Keratinocyte (primary cell): ENCODE measurements around the gene TMTC4. TPM values are rescaled to one million over a fixed set of nuclear protein-coding genes. Genes with fewer than 3 reads are reported as not detected.

Experiments used
- DNase-seq: peaks from one replicate; pipeline ENCODE4 v3.0.0-alpha.2; 2011; ENCODE audit warnings: low read depth, missing footprints, low spot score
- FAIRE-seq: peaks from 2 replicates; lab custom pipeline; 2011; peaks lifted over from hg19 to GRCh38; lab: Jason Lieb, UNC
- H2AFZ ChIP-seq: 2 replicates; pipeline ENCODE4 v1.6.0; 2012; ENCODE audit warnings: low read length, control low read depth, inconsistent platforms; ENCODE audit not compliant: control insufficient read depth
- H3K27ac ChIP-seq: 2 replicates; pipeline ENCODE4 v1.5.1; 2011; ENCODE audit warnings: low read length; ENCODE audit not compliant: control insufficient read depth, insufficient read depth
- H3K27me3 ChIP-seq: 3 replicates; pipeline ENCODE4 v1.6.0; 2011; ENCODE audit warnings: low read length; ENCODE audit not compliant: control insufficient read depth, insufficient read depth; ENCODE audit errors: extremely low read depth
- H3K36me3 ChIP-seq, 2 experiments: 2 replicates in 1 of 2; 3 replicates in 1 of 2; pipeline ENCODE4 v1.5.1; 2011; ENCODE audit warnings: low read length in 2 of 2, mild to moderate bottlenecking in 1 of 2; ENCODE audit not compliant: control insufficient read depth in 2 of 2, insufficient read depth in 2 of 2; ENCODE audit errors: extremely low read depth in 1 of 2
- H3K4me1 ChIP-seq: 3 replicates; pipeline ENCODE4 v1.5.1; 2011; ENCODE audit warnings: low read length; ENCODE audit not compliant: control insufficient read depth, insufficient read depth; ENCODE audit errors: extremely low read depth
- H3K4me2 ChIP-seq: 3 replicates; pipeline ENCODE4 v1.6.0; 2011; ENCODE audit warnings: low read depth, low read length; ENCODE audit not compliant: control insufficient read depth, insufficient read depth; ENCODE audit errors: extremely low read depth
- H3K4me3 ChIP-seq, 3 experiments: fragments of 200-600 bp in 1 of 3; sonication (generic) in 1 of 3; 2 replicates in 2 of 3; 3 replicates in 1 of 3; pipeline ENCODE4 v1.5.1; 2011 to 2016; ENCODE audit warnings: low read length in 3 of 3, mild to moderate bottlenecking in 3 of 3, control low read depth in 2 of 3, inconsistent platforms in 1 of 3, low read depth in 1 of 3, mixed read lengths in 1 of 3, mixed run types in 1 of 3, moderate library complexity in 1 of 3; ENCODE audit not compliant: control insufficient read depth in 2 of 3, insufficient read depth in 2 of 3; ENCODE audit errors: extremely low read depth in 1 of 3
- H3K79me2 ChIP-seq: 2 replicates; pipeline ENCODE4 v1.6.0; 2012; ENCODE audit warnings: low read length; ENCODE audit not compliant: control insufficient read depth, insufficient read depth
- H3K9ac ChIP-seq: 3 replicates; pipeline ENCODE4 v1.6.0; 2011; ENCODE audit warnings: low read length; ENCODE audit not compliant: control insufficient read depth, insufficient read depth; ENCODE audit errors: extremely low read depth
- H3K9me1 ChIP-seq: 3 replicates; pipeline ENCODE4 v1.6.0; 2011; ENCODE audit warnings: low read length; ENCODE audit not compliant: control insufficient read depth, insufficient read depth; ENCODE audit errors: extremely low read depth
- H3K9me3 ChIP-seq: 2 replicates; pipeline ENCODE4 v1.5.1; 2012; ENCODE audit warnings: low read depth, low read length; ENCODE audit not compliant: control insufficient read depth
- H4K20me1 ChIP-seq: 3 replicates; pipeline ENCODE4 v1.6.0; 2011; ENCODE audit warnings: low read length; ENCODE audit not compliant: control insufficient read depth, insufficient read depth; ENCODE audit errors: extremely low read depth
- EZH2 ChIP-seq: IDR thresholded peaks from one replicate; pipeline ENCODE4 v1.6.1; 2012; ENCODE audit warnings: inconsistent platforms, mild to moderate bottlenecking, low read length, moderate library complexity
- dilution Hi-C: fragments of 300-500 bp; cut with MboI; formaldehyde crosslinking; loops from one replicate; pipeline ENCODE4 v1.7.0; 2020; ENCODE audit warnings: low sequenced_read_pairs; ENCODE audit not compliant: extremely low pct_ligation_motif_present
- polyA plus RNA-seq, 5 experiments: library from polyadenylated mRNA; depleted of rRNA in 3 of 5; stranded (reverse) in 3 of 5; stranded (forward) in 1 of 5; unstranded in 1 of 5; fragments of >200 nt; gene quantifications; 1 replicate in 1 of 5; 2 replicates in 3 of 5; 3 replicates in 1 of 5; pipeline versions ENCODE4 v1.2.1 to v1.2.3, GENCODE V29; 2011 to 2012; ENCODE audit warnings: missing spikeins in 2 of 5, low read depth in 1 of 5, low replicate concordance in 1 of 5
- TF ChIP-seq, protein P1 (sequence below), 3 experiments: IDR thresholded peaks in 1 of 3; conservative IDR thresholded peaks in 1 of 3; optimal IDR thresholded peaks in 1 of 3; 2 replicates in 2 of 3; 3 replicates in 1 of 3; pipeline versions ENCODE3 to v1.5.1; 2011; ENCODE audit warnings: low read length in 3 of 3, mild to moderate bottlenecking in 3 of 3, moderate library complexity in 2 of 3, control low read depth in 1 of 3, inconsistent platforms in 1 of 3; ENCODE audit not compliant: insufficient read depth in 2 of 3; ENCODE audit errors: extremely low read depth in 1 of 3

The TMTC4 gene
- polyA plus RNA-seq, 1 donor (not counting 4 experiments of a cell fraction or from before 2014, with no cell fraction given), result 6.5 TPM

DNA sequence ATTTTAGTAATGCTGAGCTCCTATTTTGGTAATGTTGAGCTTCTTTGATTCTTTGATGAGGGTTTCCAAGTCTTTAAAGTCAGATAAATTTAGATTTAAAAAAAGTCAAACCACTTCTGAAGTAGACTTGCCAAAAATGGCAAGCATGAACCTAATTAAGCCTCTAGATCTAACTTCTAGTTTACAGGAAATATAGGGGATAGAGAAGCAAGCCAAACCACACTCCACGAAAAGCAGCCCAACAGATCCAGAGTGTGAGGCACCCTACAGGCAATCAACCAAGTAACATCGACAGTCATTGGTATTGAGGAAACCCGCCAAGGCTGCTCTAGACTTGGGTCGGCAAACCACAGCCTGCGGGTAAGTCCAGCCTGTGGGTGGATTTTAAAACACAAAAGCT, 89.7 kb downstream of the TMTC4 start:
- FAIRE-seq (no peak), DNase-seq (no peak)
- TF ChIP-seq EZH2, result no peak
- TF ChIP-seq, protein P1, sequence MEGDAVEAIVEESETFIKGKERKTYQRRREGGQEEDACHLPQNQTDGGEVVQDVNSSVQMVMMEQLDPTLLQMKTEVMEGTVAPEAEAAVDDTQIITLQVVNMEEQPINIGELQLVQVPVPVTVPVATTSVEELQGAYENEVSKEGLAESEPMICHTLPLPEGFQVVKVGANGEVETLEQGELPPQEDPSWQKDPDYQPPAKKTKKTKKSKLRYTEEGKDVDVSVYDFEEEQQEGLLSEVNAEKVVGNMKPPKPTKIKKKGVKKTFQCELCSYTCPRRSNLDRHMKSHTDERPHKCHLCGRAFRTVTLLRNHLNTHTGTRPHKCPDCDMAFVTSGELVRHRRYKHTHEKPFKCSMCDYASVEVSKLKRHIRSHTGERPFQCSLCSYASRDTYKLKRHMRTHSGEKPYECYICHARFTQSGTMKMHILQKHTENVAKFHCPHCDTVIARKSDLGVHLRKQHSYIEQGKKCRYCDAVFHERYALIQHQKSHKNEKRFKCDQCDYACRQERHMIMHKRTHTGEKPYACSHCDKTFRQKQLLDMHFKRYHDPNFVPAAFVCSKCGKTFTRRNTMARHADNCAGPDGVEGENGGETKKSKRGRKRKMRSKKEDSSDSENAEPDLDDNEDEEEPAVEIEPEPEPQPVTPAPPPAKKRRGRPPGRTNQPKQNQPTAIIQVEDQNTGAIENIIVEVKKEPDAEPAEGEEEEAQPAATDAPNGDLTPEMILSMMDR (optimal IDR thresholded peaks at IDR 0.05 in 1 of 3, IDR thresholded peaks at IDR 0.05 in 1 of 3, conservative IDR thresholded peaks at IDR 0.05 in 1 of 3; ENCODE audit: extremely low read depth in 1 of 3, insufficient read depth in 2 of 3, low read length in 3 of 3), result no peak
- no peaks in the 10 kb centered on the region for H3K9me1 ChIP-seq
- no peak overlapping the region for H3K9ac ChIP-seq
- H3K4me3 ChIP-seq, result no peak overlapping the region
- no peak overlapping the region for H3K27ac ChIP-seq
- H2AFZ ChIP-seq, result no peak overlapping the region
- no peaks in the 10 kb centered on the region for H3K27me3 ChIP-seq
- H3K4me1 ChIP-seq, result peaks cover 4% of the 10 kb centered on the region
- peaks cover 0 to 5% of the 10 kb centered on the region in 2 experiments for H3K36me3 ChIP-seq
- dilution Hi-C loops, result no loop called here
- H3K4me2 ChIP-seq, result no peak overlapping the region
- H4K20me1 ChIP-seq, result no peaks in the 10 kb centered on the region
- H3K9me3 ChIP-seq, result no peaks in the 10 kb centered on the region
- no peaks in the 10 kb centered on the region for H3K79me2 ChIP-seq

DNA sequence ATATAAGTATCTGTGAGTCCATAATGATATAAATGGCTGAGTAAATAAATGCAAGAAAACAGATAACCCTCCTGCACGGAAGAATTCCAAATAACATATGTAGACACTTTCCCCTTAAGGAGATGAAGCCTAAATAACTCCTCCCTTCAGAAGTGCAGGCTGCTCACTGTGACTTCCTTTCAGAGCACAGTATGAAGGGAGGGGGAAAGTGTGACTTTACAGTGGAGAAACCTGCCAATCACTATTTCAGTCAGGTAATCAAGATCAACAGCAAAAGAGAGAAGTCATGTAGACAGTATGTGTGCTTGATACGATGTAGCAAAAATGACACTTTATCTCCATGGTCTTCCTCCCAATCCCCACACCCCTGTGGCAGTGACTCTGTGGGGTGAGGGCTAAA, 93.1 kb downstream of the TMTC4 start:
- Histone ChIP-seq H3K36me3 (peaks cover 0 to 5% of the 10 kb centered on the region in 2 experiments), H3K4me3 (no peak overlapping the region), H3K27me3 (no peaks in the 10 kb centered on the region), H3K27ac (no peak overlapping the region), H3K4me1 (no peaks in the 10 kb centered on the region), H3K4me2 (no peak overlapping the region), H3K9me1 (no peaks in the 10 kb centered on the region), H4K20me1 (no peaks in the 10 kb centered on the region), H2AFZ (no peak overlapping the region), H3K9me3 (no peaks in the 10 kb centered on the region), H3K9ac (no peak overlapping the region), H3K79me2 (no peaks in the 10 kb centered on the region)
- no peak for TF ChIP-seq EZH2
- TF ChIP-seq, protein P1 (optimal IDR thresholded peaks at IDR 0.05 in 1 of 3, IDR thresholded peaks at IDR 0.05 in 1 of 3, conservative IDR thresholded peaks at IDR 0.05 in 1 of 3; ENCODE audit: extremely low read depth in 1 of 3, insufficient read depth in 2 of 3, low read length in 3 of 3), result no peak
- DNase-seq (no peak), FAIRE-seq (no peak)
- dilution Hi-C loops, result no loop called here
